Fibroblast of villous mesenchyme (primary cell): ENCODE measurements around the gene HLA-DMA. TPM values are rescaled to one million over a fixed set of nuclear protein-coding genes. Genes with fewer than 3 reads are reported as not detected.

Experiments used
- DNase-seq: peaks from one replicate; pipeline ENCODE4 v3.0.0-alpha.2; 2010; ENCODE audit warnings: low read depth
- H3K4me3 ChIP-seq: 2 replicates; pipeline ENCODE4 v1.5.1; 2011; ENCODE audit warnings: low read depth, mild to moderate bottlenecking, low read length
- CTCF ChIP-seq: IDR thresholded peaks from 2 replicates; pipeline ENCODE4 v1.5.1; 2012; ENCODE audit warnings: low read depth, mild to moderate bottlenecking, low read length; ENCODE audit not compliant: insufficient read depth
- total RNA-seq: library from RNA; depleted of rRNA; stranded (reverse); fragments of >200 nt; gene quantifications from 2 replicates; pipeline ENCODE4 v1.2.3, GENCODE V29; 2012

Gene HLA-DMA
- total RNA-seq, 1 donor: 3.5 TPM

GRCh38 chr6:32974541-32975308, 21.8 kb upstream of the HLA-DMA start:
- no peak for TF ChIP-seq CTCF
- H3K4me3 ChIP-seq: peak overlapping the region; percentile 100
- DNase-seq: no peak

DNA sequence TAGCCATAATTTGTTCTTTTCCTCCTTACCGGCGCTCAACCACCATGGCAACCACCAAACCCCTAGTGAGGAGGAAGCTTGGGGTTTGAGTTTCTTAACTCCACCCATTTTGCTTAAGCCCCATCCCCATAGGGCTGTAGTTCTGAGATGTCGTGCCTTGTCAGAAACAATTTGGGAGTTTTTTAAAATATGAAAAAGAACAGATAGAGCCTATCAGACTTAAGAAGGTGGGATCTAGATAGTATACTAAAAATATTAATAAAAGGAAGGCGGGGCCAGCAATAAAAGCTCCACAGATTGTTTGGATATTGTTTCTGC, 21.1 kb upstream of the HLA-DMA start:
- TF ChIP-seq CTCF: no peak
- H3K4me3 ChIP-seq: peak overlapping the region; percentile 100
- DNase-seq: peak; percentile 77

GRCh38 chr6:32973144-32974015, 20.5 kb upstream of the HLA-DMA start:
- no peak for TF ChIP-seq CTCF
- H3K4me3 ChIP-seq: peak overlapping the region; percentile 100
- DNase-seq: peak; percentile 34

- peak overlapping the region; percentile 100 for H3K4me3 ChIP-seq
- TF ChIP-seq CTCF: no peak
- DNase-seq: no peak
Measured at GRCh38 chr6:32972353-32973143, 19.7 kb upstream of the HLA-DMA start.

DNA sequence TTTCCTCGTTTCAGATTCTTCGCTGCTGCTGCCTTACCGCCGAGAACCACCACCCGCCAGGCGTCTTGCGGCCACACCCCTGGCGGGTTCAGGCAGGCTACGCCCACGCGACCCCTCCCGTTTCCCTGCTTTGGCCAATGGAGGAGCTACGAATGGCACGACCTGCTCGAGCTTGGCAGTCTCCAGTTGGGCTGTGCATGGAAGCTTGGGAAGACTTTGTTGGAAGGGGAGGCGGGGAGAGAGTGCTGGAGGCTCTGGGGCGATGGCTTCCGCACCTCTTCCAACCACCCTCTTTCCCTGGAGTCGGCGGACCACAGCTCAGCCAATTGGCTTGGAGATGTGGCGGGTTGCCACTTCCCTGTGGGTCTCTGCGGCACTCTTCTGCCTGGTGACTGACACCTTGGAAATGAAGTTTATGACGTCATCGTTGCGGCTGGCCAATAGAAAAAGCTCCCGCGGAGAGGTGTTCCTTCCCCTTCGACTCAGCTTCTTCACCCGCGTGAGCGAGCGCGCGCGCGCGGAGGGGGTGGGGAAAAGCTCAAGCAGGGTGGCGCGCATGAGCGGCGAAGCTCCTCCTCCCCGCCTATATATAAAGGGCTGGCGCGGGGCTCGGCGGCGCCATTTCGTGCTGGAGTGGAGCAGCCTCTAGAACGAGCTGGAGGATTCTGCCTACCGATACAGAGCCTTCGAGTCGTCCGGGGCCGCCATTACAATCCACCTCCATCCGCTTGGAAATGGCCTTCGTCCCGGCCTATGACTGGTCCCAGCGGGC, 18.9 kb upstream of the HLA-DMA start:
- H3K4me3 ChIP-seq: peak overlapping the region; percentile 100
- TF ChIP-seq CTCF: no peak
- peak; percentile 100 for DNase-seq

GRCh38 chr6:32971242-32971580, 18.3 kb upstream of the HLA-DMA start:
- TF ChIP-seq CTCF: no peak
- H3K4me3 ChIP-seq: peak overlapping the region; percentile 91

More at GRCh38 chr6:32971242-32971580, 18.3 kb upstream of the HLA-DMA start:
- DNase-seq: no peak
